ENCODE results near the gene S100A12. TPM values are rescaled to one million over a fixed set of nuclear protein-coding genes. Genes with fewer than 3 reads are reported as not detected.

Gene S100A12
- polyA plus RNA-seq, 1 of the 3 experiments (the other 2 are of a cell fraction), result not detected

GRCh38 chr1:153371231-153371630, 4.2 kb downstream of the S100A12 start:
- no peak for DNase-seq
- H3K4me1 ChIP-seq (ENCODE audit: control insufficient read depth in 1 of 2, insufficient read depth in 2 of 2, low read depth in 1 of 2, low read length in 1 of 2), result no peaks in the 10 kb centered on the region
- H3K27me3 ChIP-seq (ENCODE audit: insufficient read depth), result peaks cover 8% of the 10 kb centered on the region; the same call in 1 of the 2 replicates
- TF ChIP-seq EP300 (IDR thresholded peaks at IDR 0.05; ENCODE audit: borderline replicate concordance in 1 of 2, low read depth in 1 of 2, low read length in 1 of 2), result no peak
- TF ChIP-seq CHD2 (IDR thresholded peaks at IDR 0.05; ENCODE audit: low read length, partially characterized antibody), result no peak
- TF ChIP-seq USF1 (IDR thresholded peaks at IDR 0.05; ENCODE audit: borderline replicate concordance, low read depth), result no peak
- no peak overlapping the region for H2AFZ ChIP-seq (ENCODE audit: low read depth)
- H3F3A ChIP-seq (replicated peaks; ENCODE audit: insufficient read depth), result no peaks in the 10 kb centered on the region
- no peak overlapping the region for H3K4me2 ChIP-seq
- 0% methylated on average over 1 of the region's 1 CpG for WGBS (ENCODE audit: low lambda C conversion rate)
- H3K9me3 ChIP-seq, result no peaks in the 10 kb centered on the region
- H3K4me3 ChIP-seq (ENCODE audit: low read depth in 2 of 2, low read length in 1 of 2), result no peak overlapping the region
- H3K36me3 ChIP-seq (replicated peaks in 1 of 2; ENCODE audit: control insufficient read depth in 1 of 2, insufficient read depth in 2 of 2, low read length in 1 of 2), result no peaks in the 10 kb centered on the region
- H3K27ac ChIP-seq (ENCODE audit: low read depth in 2 of 2, low read length in 1 of 2), result no peak overlapping the region
- no peaks in the 10 kb centered on the region for H3K79me2 ChIP-seq (ENCODE audit: insufficient read depth)
- POLR2A ChIA-PET, result no interaction called here
- no peak overlapping the region for H3K9ac ChIP-seq
- H3K9me2 ChIP-seq, result no peaks in the 10 kb centered on the region
- H4K20me1 ChIP-seq (ENCODE audit: insufficient read depth), result no peaks in the 10 kb centered on the region
- CTCF ChIA-PET, result no interaction called here

- no peaks in the 10 kb centered on the region for H3K9me3 ChIP-seq
- H4K20me1 ChIP-seq (ENCODE audit: insufficient read depth), result no peaks in the 10 kb centered on the region
- DNase-seq, result no peak
- no peak overlapping the region for H3K27ac ChIP-seq (ENCODE audit: low read depth in 2 of 2, low read length in 1 of 2)
- ChIA-PET POLR2A (no interaction called here), CTCF (no interaction called here)
- no peak for TF ChIP-seq MXI1 (IDR thresholded peaks at IDR 0.05; ENCODE audit: low read depth, low read length)
- no peak for TF ChIP-seq USF1 (IDR thresholded peaks at IDR 0.05; ENCODE audit: borderline replicate concordance, low read depth)
- TF ChIP-seq FOXJ3 (CRISPR knock-in tag; IDR thresholded peaks at IDR 0.05), result no peak
- TF ChIP-seq MEF2A (IDR thresholded peaks at IDR 0.05; ENCODE audit: borderline replicate concordance, low read depth), result no peak
- TF ChIP-seq GABPA (IDR thresholded peaks at IDR 0.05; ENCODE audit: low read depth), result no peak
- TF ChIP-seq RXRA (IDR thresholded peaks at IDR 0.05; ENCODE audit: borderline replicate concordance, low read depth), result no peak
- no peak for TF ChIP-seq PBX3 (IDR thresholded peaks at IDR 0.05)
- TF ChIP-seq NFIC (IDR thresholded peaks at IDR 0.05; ENCODE audit: borderline replicate concordance), result no peak
- no peak for TF ChIP-seq TEAD4 (IDR thresholded peaks at IDR 0.05; ENCODE audit: borderline replicate concordance, insufficient read depth)
- TF ChIP-seq RAD21 (IDR thresholded peaks at IDR 0.05; ENCODE audit: low read length), result no peak
- TF ChIP-seq GATA2 (CRISPR knock-in tag; IDR thresholded peaks at IDR 0.05), result no peak
- no peak for TF ChIP-seq RCOR1 (IDR thresholded peaks at IDR 0.05; ENCODE audit: low read length)
- TF ChIP-seq NRF1 (IDR thresholded peaks at IDR 0.05; ENCODE audit: low read depth, low read length), result no peak
- TF ChIP-seq EZH2phosphoT487 (IDR thresholded peaks at IDR 0.05; ENCODE audit: borderline replicate concordance, low read depth), result no peak
- TF ChIP-seq CHD2 (IDR thresholded peaks at IDR 0.05; ENCODE audit: low read length, partially characterized antibody), result no peak
- no peak for TF ChIP-seq CTCF (IDR thresholded peaks at IDR 0.05)
- TF ChIP-seq YY1 (IDR thresholded peaks at IDR 0.05; ENCODE audit: low read depth), result no peak
- no peak for TF ChIP-seq FOSL2 (IDR thresholded peaks at IDR 0.05; ENCODE audit: borderline replicate concordance, low read depth)
- H3K27me3 ChIP-seq (ENCODE audit: insufficient read depth), result peaks cover 19% of the 10 kb centered on the region; the same call in 1 of the 2 replicates
- no peaks in the 10 kb centered on the region for H3K4me1 ChIP-seq (ENCODE audit: control insufficient read depth in 1 of 2, insufficient read depth in 2 of 2, low read depth in 1 of 2, low read length in 1 of 2)
- H3F3A ChIP-seq (replicated peaks; ENCODE audit: insufficient read depth), result no peaks in the 10 kb centered on the region
- H2AFZ ChIP-seq (ENCODE audit: low read depth), result no peak overlapping the region
- H3K79me2 ChIP-seq (ENCODE audit: insufficient read depth), result no peaks in the 10 kb centered on the region
- WGBS (ENCODE audit: low lambda C conversion rate), result 23% methylated on average over 3 of the region's 3 CpGs
- H3K36me3 ChIP-seq (replicated peaks in 1 of 2; ENCODE audit: control insufficient read depth in 1 of 2, insufficient read depth in 2 of 2, low read length in 1 of 2), result no peaks in the 10 kb centered on the region
- H3K4me3 ChIP-seq (ENCODE audit: low read depth in 2 of 2, low read length in 1 of 2), result no peak overlapping the region
- no peak overlapping the region for H3K4me2 ChIP-seq
- H3K9me2 ChIP-seq, result no peaks in the 10 kb centered on the region
- H3K9ac ChIP-seq, result no peak overlapping the region
Measured at GRCh38 chr1:153370146-153370545, 5.3 kb downstream of the S100A12 start.

Measured in SK-N-SH (cell line).